ENCODE data around the gene KRTAP5-4. TPM values are rescaled to one million over a fixed set of nuclear protein-coding genes. Genes with fewer than 3 reads are reported as not detected.

The KRTAP5-4 gene
- total and polyA plus RNA-seq, 2 donors (not counting 3 experiments of a cell fraction or from before 2014, with no cell fraction given), result not detected

DNA sequence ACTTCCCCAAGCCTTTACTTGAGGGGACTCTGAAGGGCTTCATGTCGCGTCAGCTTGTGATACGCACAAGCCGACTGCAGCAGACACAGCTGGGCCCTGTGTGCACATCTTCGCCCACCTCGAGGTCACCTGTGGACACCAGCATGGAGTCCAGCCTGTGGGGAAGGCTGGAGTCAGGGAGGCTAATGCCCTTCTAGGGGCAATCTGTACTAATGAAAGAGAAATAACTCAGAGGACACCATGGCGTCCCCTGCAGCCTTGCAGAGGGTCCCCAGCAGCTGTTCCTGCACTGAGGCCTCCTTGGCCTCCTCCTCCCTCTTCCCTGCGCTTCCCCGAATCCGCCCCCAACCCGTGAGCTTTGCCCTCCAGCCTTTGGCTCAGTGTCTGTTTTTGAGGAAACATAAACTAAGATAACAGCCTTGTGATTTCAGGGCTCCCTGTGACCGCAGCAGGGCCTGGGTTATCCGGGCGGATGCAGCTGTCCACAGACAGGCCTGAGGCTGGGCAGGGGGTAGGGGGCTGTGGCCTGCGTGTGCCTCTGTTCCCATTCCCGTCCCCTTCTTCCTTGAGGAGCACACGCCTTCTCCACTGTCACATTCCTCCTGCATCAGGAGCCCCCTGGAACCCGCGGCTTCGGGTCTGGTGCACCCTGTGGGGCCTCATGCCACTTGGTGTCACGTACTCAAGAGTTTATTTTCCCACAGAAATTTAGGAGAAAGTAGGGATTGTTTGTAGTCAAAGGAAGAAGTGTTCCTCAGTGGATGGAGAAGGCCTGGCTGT, 32.6 kb upstream of the KRTAP5-4 start:
- peaks cover 2% of the 10 kb centered on the region for H3K4me1 ChIP-seq (ENCODE audit: control insufficient read depth, extremely low read depth, insufficient read depth, low read length)
- peak; percentile 47 for DNase-seq (ENCODE audit: low read depth, low spot score)
- H3K9me3 ChIP-seq (replicated peaks; ENCODE audit: control insufficient read depth, insufficient read depth, low read length), result no peaks in the 10 kb centered on the region
- H3K9me1 ChIP-seq (replicated peaks; ENCODE audit: control insufficient read depth, extremely low read depth, insufficient read depth, low read length), result no peaks in the 10 kb centered on the region
- H3K4me3 ChIP-seq (replicated peaks in 1 of 3; ENCODE audit: insufficient read depth in 1 of 3, low read depth in 1 of 3, low read length in 3 of 3), result no peak overlapping the region
- ChIA-PET CTCF (interaction anchor here (1.0 to 6.0 kb wide), 10 partner anchors 8 to 502 kb away, joined by 3 to 337 read pairs (median 8); partner anchors contain the start of gene SYT8), POLR2A (no interaction called here)
- no peak overlapping the region for H3K9ac ChIP-seq (replicated peaks; ENCODE audit: extremely low read depth, insufficient read depth, low read length)
- intact Hi-C loops (cut with micrococcal nuclease) (no loop called here), dilution Hi-C loops (cut with MboI; ENCODE audit: extremely low pct_ligation_motif_present, low sequenced_read_pairs) (no loop called here)
- peaks cover 0 to 4% of the 10 kb centered on the region in 2 experiments for H3K27me3 ChIP-seq (ENCODE audit: control insufficient read depth in 2 of 2, insufficient read depth in 2 of 2, low read length in 2 of 2)
- no peak for FAIRE-seq
- no peaks in the 10 kb centered on the region for H4K20me1 ChIP-seq (replicated peaks; ENCODE audit: control insufficient read depth, extremely low read depth, insufficient read depth, low read length)
- no peak overlapping the region for H2AFZ ChIP-seq (ENCODE audit: low read depth, low read length)
- no peaks in the 10 kb centered on the region for H3K36me3 ChIP-seq (ENCODE audit: control insufficient read depth in 2 of 2, extremely low read depth in 1 of 2, insufficient read depth in 2 of 2, low read length in 2 of 2)
- H3K4me2 ChIP-seq (ENCODE audit: insufficient read depth, low read length), result no peak overlapping the region
- H3K79me2 ChIP-seq (ENCODE audit: control insufficient read depth, insufficient read depth, low read length), result no peaks in the 10 kb centered on the region
- TF ChIP-seq POLR2AphosphoS5 (IDR thresholded peaks at IDR 0.05; ENCODE audit: insufficient read depth, low read depth, low read length) (peak; percentile 19), POLR2A (IDR thresholded peaks at IDR 0.05; ENCODE audit: low read depth, low read length) (no peak)
- TF ChIP-seq, protein P1, sequence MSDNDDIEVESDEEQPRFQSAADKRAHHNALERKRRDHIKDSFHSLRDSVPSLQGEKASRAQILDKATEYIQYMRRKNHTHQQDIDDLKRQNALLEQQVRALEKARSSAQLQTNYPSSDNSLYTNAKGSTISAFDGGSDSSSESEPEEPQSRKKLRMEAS (IDR thresholded peaks at IDR 0.05; ENCODE audit: insufficient read depth, insufficient read length), result no peak
- TF ChIP-seq, protein P2, sequence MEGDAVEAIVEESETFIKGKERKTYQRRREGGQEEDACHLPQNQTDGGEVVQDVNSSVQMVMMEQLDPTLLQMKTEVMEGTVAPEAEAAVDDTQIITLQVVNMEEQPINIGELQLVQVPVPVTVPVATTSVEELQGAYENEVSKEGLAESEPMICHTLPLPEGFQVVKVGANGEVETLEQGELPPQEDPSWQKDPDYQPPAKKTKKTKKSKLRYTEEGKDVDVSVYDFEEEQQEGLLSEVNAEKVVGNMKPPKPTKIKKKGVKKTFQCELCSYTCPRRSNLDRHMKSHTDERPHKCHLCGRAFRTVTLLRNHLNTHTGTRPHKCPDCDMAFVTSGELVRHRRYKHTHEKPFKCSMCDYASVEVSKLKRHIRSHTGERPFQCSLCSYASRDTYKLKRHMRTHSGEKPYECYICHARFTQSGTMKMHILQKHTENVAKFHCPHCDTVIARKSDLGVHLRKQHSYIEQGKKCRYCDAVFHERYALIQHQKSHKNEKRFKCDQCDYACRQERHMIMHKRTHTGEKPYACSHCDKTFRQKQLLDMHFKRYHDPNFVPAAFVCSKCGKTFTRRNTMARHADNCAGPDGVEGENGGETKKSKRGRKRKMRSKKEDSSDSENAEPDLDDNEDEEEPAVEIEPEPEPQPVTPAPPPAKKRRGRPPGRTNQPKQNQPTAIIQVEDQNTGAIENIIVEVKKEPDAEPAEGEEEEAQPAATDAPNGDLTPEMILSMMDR (IDR thresholded peaks at IDR 0.05; ENCODE audit: extremely low read depth in 1 of 2, insufficient read depth in 1 of 2, low read depth in 1 of 2, low read length in 2 of 2), result no peak
- BruUV-seq (replicated peaks), result no TSS peak
- H3K27ac ChIP-seq (ENCODE audit: insufficient read depth, low read depth, low read length), result no peak overlapping the region

All from endothelial cell of umbilical vein (primary cell).